Osteoblast (primary cell): ENCODE measurements around the gene PANK4. TPM values are rescaled to one million over a fixed set of nuclear protein-coding genes. Genes with fewer than 3 reads are reported as not detected.
"Not testable (repeated sequence)": the region's sequence is repeated elsewhere in the genome, so short reads cannot be mapped to it uniquely, and the experiment has no call there.

ENCODE experiments used
- DNase-seq: peaks from one replicate; pipeline ENCODE4 v3.0.0; 2011; ENCODE audit warnings: low spot score, mixed read lengths; ENCODE audit not compliant: insufficient read length; ENCODE audit errors: missing footprints
- H2AFZ ChIP-seq: 2 replicates; pipeline ENCODE4 v1.6.0; 2011; ENCODE audit warnings: mild to moderate bottlenecking, low read length
- H3K27ac ChIP-seq: 2 replicates; pipeline ENCODE4 v1.5.1; 2011; ENCODE audit warnings: mild to moderate bottlenecking, low read depth, low read length, moderate library complexity
- H3K27me3 ChIP-seq: 2 replicates; pipeline ENCODE4 v1.6.0; 2012; ENCODE audit warnings: mild to moderate bottlenecking, control low read depth, inconsistent platforms, low read length, moderate library complexity; ENCODE audit not compliant: insufficient read depth
- H3K36me3 ChIP-seq: 2 replicates; pipeline ENCODE4 v1.5.1; 2011; ENCODE audit warnings: mild to moderate bottlenecking, low read length, control low read depth, moderate library complexity; ENCODE audit not compliant: insufficient read depth
- H3K4me1 ChIP-seq: 2 replicates; pipeline ENCODE4 v1.5.1; 2011; ENCODE audit warnings: mild to moderate bottlenecking, low read length, control low read depth, moderate library complexity; ENCODE audit not compliant: insufficient read depth
- H3K4me2 ChIP-seq: 2 replicates; pipeline ENCODE4 v1.6.0; 2011; ENCODE audit warnings: mild to moderate bottlenecking, low read length; ENCODE audit not compliant: insufficient read depth
- H3K4me3 ChIP-seq: fragments of 200-600 bp; sonication (generic); 3 replicates; pipeline ENCODE4 v1.5.1; 2012; ENCODE audit warnings: mild to moderate bottlenecking, low read length, inconsistent platforms; ENCODE audit not compliant: insufficient read depth
- H3K79me2 ChIP-seq: 2 replicates; pipeline ENCODE4 v1.6.0; 2012; ENCODE audit warnings: mild to moderate bottlenecking, low read length, control low read depth, inconsistent platforms; ENCODE audit not compliant: insufficient read depth
- H3K9me3 ChIP-seq: 2 replicates; pipeline ENCODE4 v1.5.1; 2011; ENCODE audit warnings: low read depth, low read length, control low read depth
- H4K20me1 ChIP-seq: 2 replicates; pipeline ENCODE4 v1.6.0; 2012; ENCODE audit warnings: mild to moderate bottlenecking, low read length, control low read depth; ENCODE audit not compliant: insufficient read depth
- total RNA-seq: library from RNA; depleted of rRNA; stranded (reverse); fragments of >200 nt; gene quantifications from 2 replicates; pipeline ENCODE4 v1.2.3, GENCODE V29; 2012
- TF ChIP-seq, protein P1 (sequence below): IDR thresholded peaks from 2 replicates; pipeline ENCODE4 v1.5.1; 2011; ENCODE audit warnings: mild to moderate bottlenecking, low read depth, low read length, moderate library complexity; ENCODE audit errors: extremely low read depth

Gene PANK4
- total RNA-seq, 1 donor = 15.2 TPM

DNA sequence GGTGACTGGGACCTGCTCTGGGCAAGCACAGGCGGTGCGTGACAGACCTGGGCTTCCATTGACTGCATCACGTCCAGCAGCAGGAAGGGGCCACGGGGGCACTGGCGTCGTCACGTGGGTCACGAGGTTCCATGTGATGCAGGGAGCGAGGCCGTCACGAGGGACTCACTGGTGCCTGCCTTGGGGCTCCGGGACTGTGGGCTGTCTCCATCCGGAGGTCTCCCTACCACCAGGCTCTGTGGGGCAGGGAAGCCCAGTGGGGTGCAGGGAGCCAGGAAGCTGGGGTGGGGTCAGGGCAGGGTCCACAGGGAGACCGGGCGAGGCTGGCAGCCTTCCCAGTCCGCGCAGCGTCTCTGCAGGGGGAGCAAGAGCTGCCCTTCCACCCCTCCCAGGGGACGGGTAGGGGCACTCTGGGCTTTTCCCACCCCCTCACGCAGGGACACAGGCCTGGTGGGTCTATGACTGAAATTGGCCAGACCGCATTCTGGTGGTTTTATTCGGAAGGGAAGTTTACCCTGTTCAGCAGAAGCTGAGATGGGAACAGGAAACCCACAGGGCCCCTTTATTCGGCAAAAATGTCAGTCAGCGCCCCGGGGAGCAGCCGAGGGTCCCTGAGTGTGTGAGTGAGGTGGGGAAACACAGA lies 29.4 kb upstream of the PANK4 start:
- peak; percentile 97 for DNase-seq
- H4K20me1 ChIP-seq = no peaks in the 10 kb centered on the region
- no peaks in the 10 kb centered on the region for H3K9me3 ChIP-seq
- H3K79me2 ChIP-seq = peaks cover 3% of the 10 kb centered on the region
- peak overlapping the region; percentile 79 for H3K27ac ChIP-seq
- H2AFZ ChIP-seq = peak overlapping the region; percentile 94
- no peaks in the 10 kb centered on the region for H3K27me3 ChIP-seq
- peak overlapping the region; percentile 90 for H3K4me3 ChIP-seq
- H3K36me3 ChIP-seq = no peaks in the 10 kb centered on the region
- H3K4me1 ChIP-seq = peaks cover 6% of the 10 kb centered on the region
- TF ChIP-seq, protein P1, sequence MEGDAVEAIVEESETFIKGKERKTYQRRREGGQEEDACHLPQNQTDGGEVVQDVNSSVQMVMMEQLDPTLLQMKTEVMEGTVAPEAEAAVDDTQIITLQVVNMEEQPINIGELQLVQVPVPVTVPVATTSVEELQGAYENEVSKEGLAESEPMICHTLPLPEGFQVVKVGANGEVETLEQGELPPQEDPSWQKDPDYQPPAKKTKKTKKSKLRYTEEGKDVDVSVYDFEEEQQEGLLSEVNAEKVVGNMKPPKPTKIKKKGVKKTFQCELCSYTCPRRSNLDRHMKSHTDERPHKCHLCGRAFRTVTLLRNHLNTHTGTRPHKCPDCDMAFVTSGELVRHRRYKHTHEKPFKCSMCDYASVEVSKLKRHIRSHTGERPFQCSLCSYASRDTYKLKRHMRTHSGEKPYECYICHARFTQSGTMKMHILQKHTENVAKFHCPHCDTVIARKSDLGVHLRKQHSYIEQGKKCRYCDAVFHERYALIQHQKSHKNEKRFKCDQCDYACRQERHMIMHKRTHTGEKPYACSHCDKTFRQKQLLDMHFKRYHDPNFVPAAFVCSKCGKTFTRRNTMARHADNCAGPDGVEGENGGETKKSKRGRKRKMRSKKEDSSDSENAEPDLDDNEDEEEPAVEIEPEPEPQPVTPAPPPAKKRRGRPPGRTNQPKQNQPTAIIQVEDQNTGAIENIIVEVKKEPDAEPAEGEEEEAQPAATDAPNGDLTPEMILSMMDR = no peak
- H3K4me2 ChIP-seq = peak overlapping the region; percentile 95

- Histone ChIP-seq H3K79me2 (peaks cover 3% of the 10 kb centered on the region), H3K27ac (no peak overlapping the region), H3K4me2 (no peak overlapping the region), H3K9me3 (no peaks in the 10 kb centered on the region), H3K36me3 (no peaks in the 10 kb centered on the region), H2AFZ (no peak overlapping the region), H3K4me3 (no peak overlapping the region), H3K4me1 (peaks cover 6% of the 10 kb centered on the region), H4K20me1 (no peaks in the 10 kb centered on the region), H3K27me3 (no peaks in the 10 kb centered on the region)
- TF ChIP-seq, protein P1 = peak; percentile 44
- peak; percentile 93 for DNase-seq
These were observed 28.4 kb upstream of the PANK4 start for GRCh38 chr1:2554621-2555387.

DNA sequence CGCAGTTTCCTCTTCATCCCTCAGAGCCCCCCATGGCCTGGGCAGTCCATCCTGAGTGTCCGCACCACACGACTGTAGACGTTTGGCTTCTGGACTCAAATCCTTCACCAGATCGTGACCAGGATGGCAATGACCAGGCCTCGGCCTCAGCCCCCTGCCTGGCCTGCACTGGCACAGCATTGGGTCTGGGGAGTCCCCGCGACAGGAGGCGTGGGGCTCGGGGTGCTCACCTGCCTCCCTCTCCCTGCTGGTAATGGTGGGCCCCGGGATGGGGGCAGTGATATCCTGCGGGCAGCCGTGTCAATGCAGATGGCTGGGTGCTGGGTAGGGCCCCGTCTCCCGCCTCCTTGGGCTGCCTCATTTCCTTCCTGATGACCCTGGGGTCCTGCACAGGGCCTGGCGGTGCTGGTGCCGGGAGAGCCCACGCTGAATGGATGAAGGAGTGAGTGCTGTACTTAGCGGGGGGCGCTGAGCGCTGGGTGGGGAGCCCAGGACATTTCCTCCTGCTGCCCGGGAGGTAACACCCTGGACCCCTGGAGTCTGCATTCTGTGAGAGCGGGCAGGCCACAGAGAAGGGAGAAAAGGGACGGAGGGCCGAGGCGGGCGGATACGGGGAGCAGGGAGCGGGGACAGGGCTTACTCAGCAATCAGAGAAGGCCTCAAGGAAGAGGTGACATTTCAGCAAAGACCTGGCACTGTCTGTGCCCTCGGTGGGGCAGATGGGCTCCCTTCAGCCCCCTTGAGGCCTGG lies 27.6 kb upstream of the PANK4 start:
- H2AFZ ChIP-seq = no peak overlapping the region
- H3K4me1 ChIP-seq = peaks cover 7% of the 10 kb centered on the region
- H3K4me3 ChIP-seq = no peak overlapping the region
- no peak overlapping the region for H3K4me2 ChIP-seq
- H3K79me2 ChIP-seq = peaks cover 3% of the 10 kb centered on the region
- H3K27ac ChIP-seq = no peak overlapping the region
- no peaks in the 10 kb centered on the region for H3K36me3 ChIP-seq
- TF ChIP-seq, protein P1 = no peak
- H3K27me3 ChIP-seq = no peaks in the 10 kb centered on the region
- H3K9me3 ChIP-seq = no peaks in the 10 kb centered on the region
- no peaks in the 10 kb centered on the region for H4K20me1 ChIP-seq
- peak; percentile 62 for DNase-seq

DNA sequence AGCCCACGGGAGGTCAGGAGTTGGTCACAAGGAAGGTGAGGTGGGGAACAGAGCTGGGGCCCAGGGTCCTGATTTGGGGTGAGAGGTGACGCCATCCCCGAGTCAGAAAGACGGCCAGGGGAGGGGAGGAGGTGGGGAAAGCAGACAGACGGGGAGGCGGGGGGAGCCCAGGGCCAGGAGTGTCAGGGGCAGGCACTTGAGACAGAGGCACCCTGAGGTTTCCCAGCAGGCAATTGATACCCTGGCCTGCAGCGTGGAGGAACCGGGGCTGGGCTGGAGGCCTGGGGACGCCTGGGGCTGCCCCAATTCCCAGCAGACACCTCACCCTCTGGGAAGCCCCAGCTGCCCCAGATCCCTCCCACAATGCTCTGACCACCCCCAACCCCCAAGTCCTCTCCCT lies 26.7 kb upstream of the PANK4 start:
- not testable (repeated sequence) for H3K27me3 ChIP-seq, H3K4me2 ChIP-seq, H3K4me3 ChIP-seq, H3K79me2 ChIP-seq, H4K20me1 ChIP-seq, H2AFZ ChIP-seq, DNase-seq, H3K27ac ChIP-seq, H3K9me3 ChIP-seq, H3K36me3 ChIP-seq
- peaks cover 16% of the 10 kb centered on the region for H3K4me1 ChIP-seq
